ENCODE data around the gene CUL7.

GRCh38 chr6:43019152-43019551 is 34.5 kb downstream of the CUL7 start:
- TF ChIP-seq, protein P1, sequence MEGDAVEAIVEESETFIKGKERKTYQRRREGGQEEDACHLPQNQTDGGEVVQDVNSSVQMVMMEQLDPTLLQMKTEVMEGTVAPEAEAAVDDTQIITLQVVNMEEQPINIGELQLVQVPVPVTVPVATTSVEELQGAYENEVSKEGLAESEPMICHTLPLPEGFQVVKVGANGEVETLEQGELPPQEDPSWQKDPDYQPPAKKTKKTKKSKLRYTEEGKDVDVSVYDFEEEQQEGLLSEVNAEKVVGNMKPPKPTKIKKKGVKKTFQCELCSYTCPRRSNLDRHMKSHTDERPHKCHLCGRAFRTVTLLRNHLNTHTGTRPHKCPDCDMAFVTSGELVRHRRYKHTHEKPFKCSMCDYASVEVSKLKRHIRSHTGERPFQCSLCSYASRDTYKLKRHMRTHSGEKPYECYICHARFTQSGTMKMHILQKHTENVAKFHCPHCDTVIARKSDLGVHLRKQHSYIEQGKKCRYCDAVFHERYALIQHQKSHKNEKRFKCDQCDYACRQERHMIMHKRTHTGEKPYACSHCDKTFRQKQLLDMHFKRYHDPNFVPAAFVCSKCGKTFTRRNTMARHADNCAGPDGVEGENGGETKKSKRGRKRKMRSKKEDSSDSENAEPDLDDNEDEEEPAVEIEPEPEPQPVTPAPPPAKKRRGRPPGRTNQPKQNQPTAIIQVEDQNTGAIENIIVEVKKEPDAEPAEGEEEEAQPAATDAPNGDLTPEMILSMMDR (IDR thresholded peaks at IDR 0.05; ENCODE audit: control extremely low read depth in 1 of 3, insufficient read depth in 1 of 3, low read depth in 1 of 3, low read length in 3 of 3): no peak
- no peak for TF ChIP-seq EZH2 (IDR thresholded peaks at IDR 0.05; ENCODE audit: low read depth, low read length, severe bottlenecking)
- no peak for TF ChIP-seq POLR2AphosphoS5 (IDR thresholded peaks at IDR 0.05; ENCODE audit: low read depth, low read length)
- TF ChIP-seq EP300 (IDR thresholded peaks at IDR 0.05; ENCODE audit: borderline replicate concordance in 1 of 2, low read depth in 2 of 2, low read length in 2 of 2): no peak
- no peak for TF ChIP-seq RBBP5 (IDR thresholded peaks at IDR 0.05; ENCODE audit: borderline replicate concordance, low read depth, low read length)
- no peak for TF ChIP-seq MAFK (IDR thresholded peaks at IDR 0.05; ENCODE audit: low read depth, low read length)
- no peak for TF ChIP-seq POLR2A (IDR thresholded peaks at IDR 0.05; ENCODE audit: control extremely low read depth in 1 of 2, low read depth in 2 of 2, low read length in 2 of 2)
- TF ChIP-seq JUN (IDR thresholded peaks at IDR 0.05; ENCODE audit: low read depth, low read length): no peak
- no peak for TF ChIP-seq TAF1 (IDR thresholded peaks at IDR 0.05; ENCODE audit: low read depth, low read length)
- no peak for TF ChIP-seq RXRA (IDR thresholded peaks at IDR 0.05; ENCODE audit: insufficient read depth, low read depth, low read length)
